Glutamatergic neuron (in vitro differentiated cells): ENCODE measurements around the gene KMT2E. TPM values are rescaled to one million over a fixed set of nuclear protein-coding genes. Genes with fewer than 3 reads are reported as not detected.

Experiments used
- DNase-seq: peaks from one replicate; pipeline ENCODE4 v3.0.0; 2022
- H3K27ac Mint-ChIP-seq: one replicate; pipeline ENCODE4 v1.8.0; 2020; ENCODE audit warnings: mild to moderate bottlenecking, mixed read lengths, inconsistent platforms; ENCODE audit not compliant: unreplicated experiment
- H3K27me3 Mint-ChIP-seq: one replicate; pipeline ENCODE4 v1.8.0; 2020; ENCODE audit warnings: mild to moderate bottlenecking, moderate library complexity, mixed read lengths, inconsistent platforms; ENCODE audit not compliant: unreplicated experiment
- H3K36me3 Mint-ChIP-seq: one replicate; pipeline ENCODE4 v1.8.0; 2020; ENCODE audit warnings: mild to moderate bottlenecking, mixed read lengths, inconsistent platforms; ENCODE audit not compliant: unreplicated experiment
- H3K4me1 Mint-ChIP-seq: one replicate; pipeline ENCODE4 v1.8.0; 2020; ENCODE audit warnings: mild to moderate bottlenecking, low read depth, mixed read lengths, inconsistent platforms; ENCODE audit not compliant: unreplicated experiment
- H3K4me3 Mint-ChIP-seq: one replicate; pipeline ENCODE4 v1.8.0; 2020; ENCODE audit warnings: mild to moderate bottlenecking, mixed read lengths, inconsistent platforms; ENCODE audit not compliant: unreplicated experiment
- H3K9me3 Mint-ChIP-seq: one replicate; pipeline ENCODE4 v1.8.0; 2020; ENCODE audit warnings: mild to moderate bottlenecking, moderate library complexity, mixed read lengths, inconsistent platforms; ENCODE audit not compliant: unreplicated experiment
- total RNA-seq: library from RNA; stranded (reverse); fragmentation: NEBNext Ultra II Directional; extraction: Animal tissue kit (Norgen Biotek cat#: 25700); gene quantifications from one replicate; pipeline ENCODE4 v1.2.1, GENCODE V29; 2021; ENCODE audit not compliant: unreplicated experiment
- TF ChIP-seq, protein P1 (sequence below): fragments of 200-600 bp; sonication (generic); IDR thresholded peaks from one replicate; pipeline ENCODE4 v1.5.0; 2021; ENCODE audit not compliant: partially characterized antibody, unreplicated experiment

Gene KMT2E
- total RNA-seq, 1 donor from 2014 or later, result 126 TPM

- DNase-seq, result no peak
- Mint-ChIP-seq H3K27me3 (no peaks in the 10 kb centered on the region), H3K4me3 (no peak overlapping the region), H3K27ac (no peak overlapping the region), H3K36me3 (no peaks in the 10 kb centered on the region), H3K4me1 (peaks cover 6% of the 10 kb centered on the region), H3K9me3 (no peaks in the 10 kb centered on the region)
- TF ChIP-seq, protein P1, sequence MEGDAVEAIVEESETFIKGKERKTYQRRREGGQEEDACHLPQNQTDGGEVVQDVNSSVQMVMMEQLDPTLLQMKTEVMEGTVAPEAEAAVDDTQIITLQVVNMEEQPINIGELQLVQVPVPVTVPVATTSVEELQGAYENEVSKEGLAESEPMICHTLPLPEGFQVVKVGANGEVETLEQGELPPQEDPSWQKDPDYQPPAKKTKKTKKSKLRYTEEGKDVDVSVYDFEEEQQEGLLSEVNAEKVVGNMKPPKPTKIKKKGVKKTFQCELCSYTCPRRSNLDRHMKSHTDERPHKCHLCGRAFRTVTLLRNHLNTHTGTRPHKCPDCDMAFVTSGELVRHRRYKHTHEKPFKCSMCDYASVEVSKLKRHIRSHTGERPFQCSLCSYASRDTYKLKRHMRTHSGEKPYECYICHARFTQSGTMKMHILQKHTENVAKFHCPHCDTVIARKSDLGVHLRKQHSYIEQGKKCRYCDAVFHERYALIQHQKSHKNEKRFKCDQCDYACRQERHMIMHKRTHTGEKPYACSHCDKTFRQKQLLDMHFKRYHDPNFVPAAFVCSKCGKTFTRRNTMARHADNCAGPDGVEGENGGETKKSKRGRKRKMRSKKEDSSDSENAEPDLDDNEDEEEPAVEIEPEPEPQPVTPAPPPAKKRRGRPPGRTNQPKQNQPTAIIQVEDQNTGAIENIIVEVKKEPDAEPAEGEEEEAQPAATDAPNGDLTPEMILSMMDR, result no peak
Observed at GRCh38 chr7:105065104-105065503, 51.1 kb downstream of the KMT2E start.

DNA sequence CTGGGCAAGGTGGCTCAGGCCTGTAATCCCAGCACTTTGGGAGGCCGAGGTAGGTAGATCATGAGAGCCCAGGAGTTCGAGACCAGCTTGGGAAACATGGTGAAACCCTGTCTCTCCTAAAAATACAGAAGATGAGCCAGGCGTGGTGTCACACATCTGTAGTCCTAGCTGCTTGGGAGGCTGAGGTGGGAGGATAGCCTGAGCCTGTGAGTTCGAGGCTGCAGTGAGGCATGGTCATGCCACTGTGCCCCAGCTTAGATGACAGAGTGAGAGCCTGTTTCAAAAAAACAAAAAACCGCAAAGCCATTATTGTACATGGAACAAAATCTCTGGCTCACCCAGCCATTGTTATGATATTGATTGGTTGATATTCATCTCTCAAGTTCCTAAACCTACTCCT is 53.7 kb downstream of the KMT2E start:
- Mint-ChIP-seq H3K27me3 (peaks cover 2% of the 10 kb centered on the region), H3K27ac (peak overlapping the region; percentile 17), H3K9me3 (no peaks in the 10 kb centered on the region), H3K4me3 (no peak overlapping the region), H3K4me1 (peaks cover 2% of the 10 kb centered on the region), H3K36me3 (no peaks in the 10 kb centered on the region)
- no peak for DNase-seq
- TF ChIP-seq, protein P1, result no peak

DNA sequence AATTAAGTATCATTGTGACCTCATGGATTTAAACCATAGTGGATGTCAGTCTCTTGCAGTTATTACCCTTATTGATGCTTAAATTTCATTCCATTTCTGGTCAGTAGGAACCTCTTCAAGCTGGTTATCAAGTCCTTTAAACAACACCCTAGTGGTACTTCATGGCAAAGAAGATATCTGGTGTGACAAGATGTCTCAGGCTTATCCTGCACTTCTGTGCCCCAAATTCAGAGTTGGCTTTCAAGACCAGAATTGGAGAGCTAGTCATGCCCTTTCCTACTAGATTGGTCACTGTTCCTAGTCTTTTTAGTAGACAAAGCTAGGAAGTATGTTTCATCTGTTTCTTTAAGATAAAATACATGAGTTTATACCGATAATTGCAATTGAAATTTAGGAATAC is 54.9 kb downstream of the KMT2E start:
- Mint-ChIP-seq H3K4me1 (peaks cover 2% of the 10 kb centered on the region), H3K27me3 (peaks cover 2% of the 10 kb centered on the region), H3K4me3 (no peak overlapping the region), H3K9me3 (no peaks in the 10 kb centered on the region), H3K36me3 (no peaks in the 10 kb centered on the region), H3K27ac (no peak overlapping the region)
- TF ChIP-seq, protein P1, result no peak
- no peak for DNase-seq

DNA sequence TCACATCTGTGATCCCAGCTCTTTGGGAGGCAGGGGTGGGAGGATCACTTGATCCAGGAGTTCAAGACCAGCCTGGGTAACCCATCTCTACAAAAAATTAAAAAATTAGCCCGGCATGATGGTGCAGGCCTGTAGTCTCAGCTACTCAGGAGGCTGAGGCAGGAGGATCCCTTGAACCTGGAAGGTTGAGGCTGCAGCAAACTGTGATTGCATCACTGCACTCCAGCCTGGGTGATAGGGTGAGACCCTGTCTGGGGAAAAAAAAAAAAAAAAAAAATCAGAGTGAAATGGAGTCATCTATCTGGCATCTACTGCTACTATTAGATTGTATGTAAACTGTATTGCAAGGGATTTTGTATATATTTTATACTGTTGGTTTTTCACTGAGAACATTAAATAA is 59.1 kb downstream of the KMT2E start:
- TF ChIP-seq, protein P1, result no peak
- no peak for DNase-seq
- H3K27me3 Mint-ChIP-seq, result peaks cover 2% of the 10 kb centered on the region
- no peaks in the 10 kb centered on the region for H3K9me3 Mint-ChIP-seq
- no peaks in the 10 kb centered on the region for H3K36me3 Mint-ChIP-seq
- peaks cover 2% of the 10 kb centered on the region for H3K4me1 Mint-ChIP-seq
- H3K27ac Mint-ChIP-seq, result no peak overlapping the region
- no peak overlapping the region for H3K4me3 Mint-ChIP-seq

- Mint-ChIP-seq H3K27ac (no peak overlapping the region), H3K4me1 (no peaks in the 10 kb centered on the region), H3K4me3 (no peak overlapping the region), H3K36me3 (no peaks in the 10 kb centered on the region), H3K27me3 (no peaks in the 10 kb centered on the region), H3K9me3 (no peaks in the 10 kb centered on the region)
- TF ChIP-seq, protein P1, result no peak
- no peak for DNase-seq
Observed at GRCh38 chr7:105079348-105079747, 65.3 kb downstream of the KMT2E start.
